ENCODE measurements around the gene HS3ST3B1.
A peak's percentile ranks its signal among the peaks of the same experiment; 100 is the strongest.

Gene HS3ST3B1

DNA sequence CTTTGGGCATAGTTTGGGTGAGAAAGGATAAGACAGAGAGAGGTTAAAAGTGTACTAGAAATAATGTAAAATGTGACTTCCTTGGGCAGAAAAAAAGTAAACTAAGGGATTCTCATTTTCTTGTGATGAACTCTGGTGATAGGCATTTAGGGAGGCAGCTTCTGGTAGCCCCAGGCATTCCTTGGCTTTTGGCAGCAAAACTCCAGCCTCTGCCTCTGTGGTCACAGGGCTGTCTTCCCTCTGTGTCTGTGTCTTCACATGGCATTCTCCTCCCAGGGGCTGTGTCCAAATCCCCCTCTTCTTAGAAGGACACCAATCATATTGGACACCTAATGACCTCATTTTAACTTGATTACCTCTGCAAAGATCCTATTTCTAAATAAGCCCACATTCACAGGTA, 54.7 kb downstream of the HS3ST3B1 start:
- no peak for DNase-seq

GRCh38 chr17:14359163-14360020, 58.5 kb downstream of the HS3ST3B1 start:
- DNase-seq, result peak; percentile 64

DNA sequence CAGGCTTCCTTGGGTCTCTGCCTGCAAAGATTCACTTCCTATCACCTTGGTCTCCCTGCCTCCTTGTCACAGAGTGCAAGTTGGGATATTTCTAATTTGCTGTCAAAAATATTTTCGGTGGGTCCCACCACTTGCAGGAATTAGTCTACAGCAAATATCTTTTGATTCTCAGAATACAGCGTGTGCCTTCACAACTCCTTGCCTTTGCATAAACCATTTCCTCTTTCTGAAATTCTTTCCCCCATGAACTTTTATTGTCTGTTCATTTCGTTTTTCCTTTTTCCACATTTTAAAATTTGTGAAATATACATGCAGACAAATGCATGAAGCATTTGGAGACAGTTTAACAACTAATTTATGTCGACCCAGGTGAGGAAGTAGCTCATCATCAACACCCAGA, 60.0 kb downstream of the HS3ST3B1 start:
- no peak for DNase-seq

DNA sequence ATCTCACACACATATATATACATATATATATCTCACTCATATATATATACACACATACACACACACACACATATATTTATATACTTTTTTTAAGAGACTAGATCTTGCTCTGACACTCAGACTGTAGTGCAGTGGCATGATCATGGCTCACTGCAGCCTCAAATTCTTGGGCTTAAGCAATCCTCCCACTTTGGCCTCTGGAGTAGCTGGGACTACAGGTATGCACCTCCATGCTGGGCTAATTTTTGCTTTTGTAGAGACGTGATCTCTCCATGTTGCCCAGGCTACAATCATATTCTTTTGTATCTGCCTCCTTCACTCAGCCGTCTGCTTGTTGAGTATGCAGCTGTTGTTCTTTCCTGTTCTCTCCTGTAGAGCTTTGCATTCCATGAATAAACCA, 60.6 kb downstream of the HS3ST3B1 start:
- no peak for DNase-seq

DNA sequence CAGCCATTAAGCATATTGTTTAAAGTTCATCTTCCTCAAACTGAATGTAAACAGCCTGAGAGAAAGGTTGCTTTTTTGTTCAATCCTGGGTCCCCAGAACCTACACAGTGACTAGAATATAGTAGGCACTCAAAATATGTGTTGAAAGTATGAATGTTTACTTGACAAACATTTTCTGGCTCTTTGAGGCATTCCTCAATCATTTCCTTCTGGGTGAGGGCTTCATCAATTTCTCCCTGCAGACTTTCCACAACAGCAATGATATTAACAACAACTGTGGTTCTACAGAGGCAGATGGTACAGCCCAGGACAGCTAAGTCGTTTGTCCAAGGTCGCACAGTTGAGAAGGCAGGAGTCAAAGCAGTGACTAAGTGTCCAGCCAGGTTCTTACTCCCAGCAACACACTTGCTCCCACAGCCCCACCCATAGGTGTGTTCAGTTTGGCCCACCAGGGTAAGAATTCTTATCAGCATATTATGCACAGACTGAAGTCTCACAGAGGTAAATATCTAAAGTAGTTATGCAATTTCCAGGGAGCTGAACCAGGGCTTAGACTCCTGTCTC, 61.1 kb downstream of the HS3ST3B1 start:
- no peak for DNase-seq

DNA sequence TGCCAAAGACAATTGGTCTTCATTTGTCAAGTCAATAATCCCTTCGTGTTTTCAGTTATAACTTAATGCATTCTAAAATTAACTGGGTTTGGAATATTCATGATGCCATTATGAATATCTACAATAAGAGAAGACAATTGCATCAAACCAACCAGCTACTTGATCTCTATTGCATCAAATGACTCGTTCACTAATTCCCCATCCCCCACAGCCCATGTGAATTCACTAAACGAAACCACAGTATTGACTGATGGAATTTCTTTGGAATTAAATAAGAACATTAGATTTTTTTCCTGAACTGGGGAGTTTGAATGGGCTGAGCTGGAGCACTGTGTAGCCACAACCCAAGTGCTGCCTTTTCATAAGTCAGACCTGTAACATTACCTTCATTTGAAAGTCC, 65.3 kb downstream of the HS3ST3B1 start:
- no peak for DNase-seq

GRCh38 chr17:14372461-14372860, 71.6 kb downstream of the HS3ST3B1 start:
- no peak for DNase-seq

- DNase-seq, result no peak
Observed at GRCh38 chr17:14372905-14373613, 72.2 kb downstream of the HS3ST3B1 start.

- DNase-seq, result no peak
Observed at GRCh38 chr17:14373614-14374259, 72.9 kb downstream of the HS3ST3B1 start.

DNA sequence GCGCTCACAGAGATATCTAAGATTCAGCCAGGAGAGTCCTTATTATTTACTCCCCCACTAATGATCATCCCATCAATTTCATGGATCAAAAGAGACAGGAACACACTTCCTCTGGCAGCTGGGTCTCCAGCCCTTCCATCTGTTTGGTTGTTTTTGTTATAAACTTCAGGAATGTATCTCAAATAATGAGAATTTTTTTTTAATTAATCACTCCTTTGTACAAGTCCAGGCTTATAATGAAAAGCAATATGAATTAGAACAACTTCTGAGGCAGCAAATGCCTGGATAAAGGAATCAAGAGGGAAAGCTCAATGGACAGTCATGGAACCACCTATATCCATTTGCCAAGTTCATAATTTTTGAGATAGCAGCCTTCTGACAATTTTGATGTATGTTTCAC, 73.4 kb downstream of the HS3ST3B1 start:
- no peak for DNase-seq

- no peak for DNase-seq
Observed at GRCh38 chr17:14376666-14377065, 75.8 kb downstream of the HS3ST3B1 start.

DNA sequence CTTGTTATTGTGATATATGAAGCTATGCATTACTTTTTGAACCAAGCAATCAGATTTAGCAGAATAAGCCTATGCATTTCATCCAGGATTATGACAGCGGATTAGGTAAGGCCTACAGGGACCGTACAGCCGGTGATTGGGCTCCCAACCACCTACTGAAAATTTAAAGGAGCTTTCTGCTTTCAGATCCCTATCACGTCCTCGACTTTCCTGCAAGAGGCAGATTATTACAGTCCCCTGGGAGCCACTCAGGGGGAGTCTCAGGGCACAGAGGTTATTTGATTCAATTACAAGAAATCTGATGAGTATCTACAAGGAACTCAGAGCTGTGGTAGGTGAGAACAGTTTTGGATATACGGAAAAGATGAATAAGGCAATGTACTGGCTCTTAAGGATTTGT, 80.7 kb downstream of the HS3ST3B1 start:
- DNase-seq, result no peak

GRCh38 chr17:14387036-14387435, 86.2 kb downstream of the HS3ST3B1 start:
- DNase-seq, result no peak

- DNase-seq, result no peak
Observed at GRCh38 chr17:14389681-14390080, 88.8 kb downstream of the HS3ST3B1 start.

GRCh38 chr17:14393723-14394122, 92.8 kb downstream of the HS3ST3B1 start:
- no peak for DNase-seq

DNA sequence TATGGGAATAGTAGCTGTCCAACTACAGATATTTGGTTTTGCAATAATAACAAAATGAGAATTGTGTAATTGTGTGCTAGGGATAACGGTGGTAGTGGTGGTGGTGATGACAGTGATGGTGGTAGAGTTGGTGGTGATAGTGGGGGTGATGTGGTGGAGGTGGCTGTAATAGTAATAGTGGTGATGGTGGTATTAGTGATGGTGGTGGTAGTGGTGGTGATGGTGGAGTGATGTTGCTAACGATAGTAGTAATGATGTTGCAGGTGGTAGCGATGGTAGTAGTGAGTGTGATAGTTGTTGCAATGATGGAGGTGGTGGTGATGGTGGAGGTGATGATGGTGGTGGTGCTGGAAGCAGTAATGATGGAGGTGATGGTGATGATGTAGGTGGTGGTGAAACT, 94.4 kb downstream of the HS3ST3B1 start:
- no peak for DNase-seq

- DNase-seq, result no peak
Observed at GRCh38 chr17:14396547-14396946, 95.7 kb downstream of the HS3ST3B1 start.

DNA sequence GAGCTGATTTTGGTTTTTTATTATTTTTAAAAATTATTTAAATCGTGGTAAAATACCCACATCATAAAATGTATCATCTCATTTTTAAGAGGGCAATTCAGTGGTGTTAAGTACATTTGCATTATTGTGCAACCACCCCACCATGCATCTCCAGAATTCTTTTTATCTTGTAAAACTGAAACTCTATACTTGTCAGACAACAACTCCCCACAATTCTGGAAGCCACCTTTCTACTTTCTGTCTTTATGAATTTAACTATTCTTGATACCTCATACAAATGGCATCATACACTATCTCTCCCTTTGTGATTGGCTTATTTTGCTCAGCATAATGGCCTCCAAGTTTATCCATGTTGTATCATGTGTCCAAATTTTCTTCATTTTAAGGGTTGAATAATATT, 97.9 kb downstream of the HS3ST3B1 start:
- DNase-seq, result peak; percentile 14
